ENCODE data around the gene WDR35. TPM values are rescaled to one million over a fixed set of nuclear protein-coding genes. Genes with fewer than 3 reads are reported as not detected.

WDR35 gene
- total and polyA plus RNA-seq, 10 of the 15 experiments (the other 5 are each of a cell fraction or from before 2014, with no cell fraction given) = 3.0 to 9.3 (median 6.3) TPM

GRCh38 chr2:20025065-20025786 is 35.3 kb upstream of the WDR35 start (continued):
- TF ChIP-seq, protein P1, sequence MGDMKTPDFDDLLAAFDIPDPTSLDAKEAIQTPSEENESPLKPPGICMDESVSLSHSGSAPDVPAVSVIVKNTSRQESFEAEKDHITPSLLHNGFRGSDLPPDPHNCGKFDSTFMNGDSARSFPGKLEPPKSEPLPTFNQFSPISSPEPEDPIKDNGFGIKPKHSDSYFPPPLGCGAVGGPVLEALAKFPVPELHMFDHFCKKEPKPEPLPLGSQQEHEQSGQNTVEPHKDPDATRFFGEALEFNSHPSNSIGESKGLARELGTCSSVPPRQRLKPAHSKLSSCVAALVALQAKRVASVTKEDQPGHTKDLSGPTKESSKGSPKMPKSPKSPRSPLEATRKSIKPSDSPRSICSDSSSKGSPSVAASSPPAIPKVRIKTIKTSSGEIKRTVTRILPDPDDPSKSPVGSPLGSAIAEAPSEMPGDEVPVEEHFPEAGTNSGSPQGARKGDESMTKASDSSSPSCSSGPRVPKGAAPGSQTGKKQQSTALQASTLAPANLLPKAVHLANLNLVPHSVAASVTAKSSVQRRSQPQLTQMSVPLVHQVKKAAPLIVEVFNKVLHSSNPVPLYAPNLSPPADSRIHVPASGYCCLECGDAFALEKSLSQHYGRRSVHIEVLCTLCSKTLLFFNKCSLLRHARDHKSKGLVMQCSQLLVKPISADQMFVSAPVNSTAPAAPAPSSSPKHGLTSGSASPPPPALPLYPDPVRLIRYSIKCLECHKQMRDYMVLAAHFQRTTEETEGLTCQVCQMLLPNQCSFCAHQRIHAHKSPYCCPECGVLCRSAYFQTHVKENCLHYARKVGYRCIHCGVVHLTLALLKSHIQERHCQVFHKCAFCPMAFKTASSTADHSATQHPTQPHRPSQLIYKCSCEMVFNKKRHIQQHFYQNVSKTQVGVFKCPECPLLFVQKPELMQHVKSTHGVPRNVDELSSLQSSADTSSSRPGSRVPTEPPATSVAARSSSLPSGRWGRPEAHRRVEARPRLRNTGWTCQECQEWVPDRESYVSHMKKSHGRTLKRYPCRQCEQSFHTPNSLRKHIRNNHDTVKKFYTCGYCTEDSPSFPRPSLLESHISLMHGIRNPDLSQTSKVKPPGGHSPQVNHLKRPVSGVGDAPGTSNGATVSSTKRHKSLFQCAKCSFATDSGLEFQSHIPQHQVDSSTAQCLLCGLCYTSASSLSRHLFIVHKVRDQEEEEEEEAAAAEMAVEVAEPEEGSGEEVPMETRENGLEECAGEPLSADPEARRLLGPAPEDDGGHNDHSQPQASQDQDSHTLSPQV (IDR thresholded peaks at IDR 0.05) = no peak
- no peak for TF ChIP-seq CHD2 (IDR thresholded peaks at IDR 0.05; ENCODE audit: borderline replicate concordance, low read depth, low read length)
- no peak for TF ChIP-seq BMI1 (IDR thresholded peaks at IDR 0.05; ENCODE audit: borderline replicate concordance)
- TF ChIP-seq, protein P2, sequence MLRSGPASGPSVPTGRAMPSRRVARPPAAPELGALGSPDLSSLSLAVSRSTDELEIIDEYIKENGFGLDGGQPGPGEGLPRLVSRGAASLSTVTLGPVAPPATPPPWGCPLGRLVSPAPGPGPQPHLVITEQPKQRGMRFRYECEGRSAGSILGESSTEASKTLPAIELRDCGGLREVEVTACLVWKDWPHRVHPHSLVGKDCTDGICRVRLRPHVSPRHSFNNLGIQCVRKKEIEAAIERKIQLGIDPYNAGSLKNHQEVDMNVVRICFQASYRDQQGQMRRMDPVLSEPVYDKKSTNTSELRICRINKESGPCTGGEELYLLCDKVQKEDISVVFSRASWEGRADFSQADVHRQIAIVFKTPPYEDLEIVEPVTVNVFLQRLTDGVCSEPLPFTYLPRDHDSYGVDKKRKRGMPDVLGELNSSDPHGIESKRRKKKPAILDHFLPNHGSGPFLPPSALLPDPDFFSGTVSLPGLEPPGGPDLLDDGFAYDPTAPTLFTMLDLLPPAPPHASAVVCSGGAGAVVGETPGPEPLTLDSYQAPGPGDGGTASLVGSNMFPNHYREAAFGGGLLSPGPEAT (IDR thresholded peaks at IDR 0.05; ENCODE audit: low read depth) = no peak
- no peak for TF ChIP-seq KDM1A (IDR thresholded peaks at IDR 0.05; ENCODE audit: borderline replicate concordance)
- no peak for TF ChIP-seq SMC3 (IDR thresholded peaks at IDR 0.05; ENCODE audit: borderline replicate concordance, low read length)
- TF ChIP-seq ESRRA (IDR thresholded peaks at IDR 0.05; ENCODE audit: low read length) = no peak
- no peak for TF ChIP-seq PBX3 (IDR thresholded peaks at IDR 0.05; ENCODE audit: insufficient replicate concordance, low read depth, low read length)
- TF ChIP-seq, protein P3, sequence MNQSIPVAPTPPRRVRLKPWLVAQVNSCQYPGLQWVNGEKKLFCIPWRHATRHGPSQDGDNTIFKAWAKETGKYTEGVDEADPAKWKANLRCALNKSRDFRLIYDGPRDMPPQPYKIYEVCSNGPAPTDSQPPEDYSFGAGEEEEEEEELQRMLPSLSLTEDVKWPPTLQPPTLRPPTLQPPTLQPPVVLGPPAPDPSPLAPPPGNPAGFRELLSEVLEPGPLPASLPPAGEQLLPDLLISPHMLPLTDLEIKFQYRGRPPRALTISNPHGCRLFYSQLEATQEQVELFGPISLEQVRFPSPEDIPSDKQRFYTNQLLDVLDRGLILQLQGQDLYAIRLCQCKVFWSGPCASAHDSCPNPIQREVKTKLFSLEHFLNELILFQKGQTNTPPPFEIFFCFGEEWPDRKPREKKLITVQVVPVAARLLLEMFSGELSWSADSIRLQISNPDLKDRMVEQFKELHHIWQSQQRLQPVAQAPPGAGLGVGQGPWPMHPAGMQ (IDR thresholded peaks at IDR 0.05; ENCODE audit: borderline replicate concordance) = no peak
- no peak for TF ChIP-seq SMAD5 (IDR thresholded peaks at IDR 0.05; ENCODE audit: low read depth)

Measured in GM12878 (cell line).